Measurements from ENCODE around the gene ITGA5.

Gene ITGA5

DNA sequence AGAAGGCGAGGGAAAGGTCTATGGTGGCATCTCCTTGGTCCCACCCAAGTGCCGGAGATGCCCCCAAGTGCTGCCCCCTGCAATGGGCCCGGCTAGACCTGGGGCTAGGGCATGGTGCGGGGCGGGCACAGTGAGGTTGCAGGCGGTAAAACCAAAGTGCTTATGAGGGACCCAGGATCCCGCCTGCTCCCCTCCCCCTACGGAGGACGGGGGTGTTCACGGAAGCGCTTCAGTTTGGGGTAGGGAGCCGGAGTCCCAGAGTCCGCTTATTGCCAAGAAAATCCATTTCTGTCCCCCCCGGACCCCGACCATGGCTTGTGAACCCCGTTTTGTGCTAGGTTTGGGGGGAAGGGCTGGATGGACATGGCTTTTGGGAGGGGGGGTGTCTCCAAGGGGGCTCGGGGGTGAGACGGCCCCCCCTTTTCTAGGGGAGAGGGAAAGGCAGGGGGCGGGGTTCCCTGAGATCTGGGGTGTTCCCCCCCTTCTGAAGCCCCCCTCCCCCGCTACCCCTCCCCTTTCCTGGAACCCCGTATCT lies 49.4 kb downstream of the ITGA5 start:
- Histone ChIP-seq H2BK120ac (ENCODE audit: low read depth, low read length) (no peak overlapping the region), H2BK5ac (ENCODE audit: low read length) (no peak overlapping the region)
- WGBS (ENCODE audit: extremely low coverage, insufficient coverage, low lambda C conversion rate) = no CpG with 5 or more reads among the region's 21 CpGs

DNA sequence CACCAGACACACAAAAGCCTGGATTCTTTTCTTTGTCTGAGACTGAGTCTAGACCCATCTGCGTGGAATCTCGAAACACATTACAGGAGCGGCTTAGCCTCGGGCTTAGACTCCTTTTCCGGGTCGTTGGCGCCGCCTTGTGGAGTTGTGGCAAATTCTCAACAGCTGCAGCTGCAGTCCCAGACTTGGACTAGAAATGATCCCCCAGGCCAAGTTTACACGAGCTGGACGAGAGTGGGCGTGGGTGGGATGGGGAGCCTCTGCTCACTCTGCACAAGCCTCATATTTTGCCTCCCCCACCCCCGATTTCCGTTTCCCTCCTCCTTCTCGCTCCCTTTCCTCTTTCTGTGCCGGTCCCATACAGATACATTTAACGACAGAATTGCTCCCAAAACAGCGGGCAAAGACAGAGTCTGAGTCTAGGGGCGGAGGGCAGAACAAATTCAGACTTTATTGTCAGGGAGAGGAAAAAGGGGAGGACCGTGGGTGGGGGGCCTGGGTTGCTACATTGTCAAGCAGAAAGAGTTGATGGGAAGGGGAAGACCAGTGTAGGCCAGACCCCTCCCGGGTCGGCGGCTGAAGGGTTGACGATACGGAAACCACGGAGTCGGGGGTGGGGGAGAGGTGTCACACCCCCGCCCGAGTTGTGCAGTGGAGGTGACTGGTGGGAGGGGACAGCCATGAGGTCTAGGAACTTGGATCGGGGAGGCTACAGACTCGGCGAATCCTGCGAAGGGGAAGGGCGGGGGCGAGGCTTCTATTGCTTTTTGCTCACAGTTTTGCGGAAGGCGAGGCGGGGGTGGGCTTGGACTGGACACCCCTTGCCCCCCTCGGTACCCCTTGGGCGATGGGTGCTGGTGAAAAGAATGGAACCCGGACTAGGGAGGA lies 50.1 kb downstream of the ITGA5 start:
- WGBS (ENCODE audit: extremely low coverage, insufficient coverage, low lambda C conversion rate) = no CpG with 5 or more reads among the region's 40 CpGs
- Histone ChIP-seq H3K27ac (ENCODE audit: low read depth, low read length) (no peak overlapping the region), H3K4me3 (ENCODE audit: low read length) (no peak overlapping the region)

More for the DNA sequence above, 49.4 kb downstream of the ITGA5 start:
- peak overlapping the region; percentile 35 for H3K9ac ChIP-seq (ENCODE audit: low read length)
- H3K79me1 ChIP-seq (ENCODE audit: low read length) = no peaks in the 10 kb centered on the region
- H3K4me1 ChIP-seq (ENCODE audit: control insufficient read depth, low read depth, low read length) = peaks cover 6% of the 10 kb centered on the region
- H3K79me2 ChIP-seq (ENCODE audit: control insufficient read depth, insufficient read depth, low read length) = no peaks in the 10 kb centered on the region
- H3K36me3 ChIP-seq (ENCODE audit: control insufficient read depth, insufficient read depth, low read length) = no peaks in the 10 kb centered on the region
- no peak overlapping the region for H2BK15ac ChIP-seq (replicated peaks; ENCODE audit: low read depth)
- peak overlapping the region; percentile 49 for H3K4me2 ChIP-seq (ENCODE audit: low read length)
- no peak for DNase-seq
- H3K18ac ChIP-seq (ENCODE audit: low read length) = peak overlapping the region; percentile 41
- H2AK5ac ChIP-seq (ENCODE audit: low read length) = no peak overlapping the region
- H3K27me3 ChIP-seq (ENCODE audit: insufficient read depth, low read length, poor library complexity) = no peaks in the 10 kb centered on the region
- peak overlapping the region; percentile 74 for H3K56ac ChIP-seq (ENCODE audit: low read length)
- no peak overlapping the region for H3K27ac ChIP-seq (ENCODE audit: low read depth, low read length)
- H3K23ac ChIP-seq (ENCODE audit: low read length) = no peak overlapping the region
- H4K8ac ChIP-seq (ENCODE audit: low read depth, low read length) = no peak overlapping the region
- H4K5ac ChIP-seq (ENCODE audit: low read length) = no peak overlapping the region
- H3K4ac ChIP-seq (ENCODE audit: low read depth, low read length) = no peak overlapping the region
- no peak overlapping the region for H3K4me3 ChIP-seq (ENCODE audit: low read length)

DNA sequence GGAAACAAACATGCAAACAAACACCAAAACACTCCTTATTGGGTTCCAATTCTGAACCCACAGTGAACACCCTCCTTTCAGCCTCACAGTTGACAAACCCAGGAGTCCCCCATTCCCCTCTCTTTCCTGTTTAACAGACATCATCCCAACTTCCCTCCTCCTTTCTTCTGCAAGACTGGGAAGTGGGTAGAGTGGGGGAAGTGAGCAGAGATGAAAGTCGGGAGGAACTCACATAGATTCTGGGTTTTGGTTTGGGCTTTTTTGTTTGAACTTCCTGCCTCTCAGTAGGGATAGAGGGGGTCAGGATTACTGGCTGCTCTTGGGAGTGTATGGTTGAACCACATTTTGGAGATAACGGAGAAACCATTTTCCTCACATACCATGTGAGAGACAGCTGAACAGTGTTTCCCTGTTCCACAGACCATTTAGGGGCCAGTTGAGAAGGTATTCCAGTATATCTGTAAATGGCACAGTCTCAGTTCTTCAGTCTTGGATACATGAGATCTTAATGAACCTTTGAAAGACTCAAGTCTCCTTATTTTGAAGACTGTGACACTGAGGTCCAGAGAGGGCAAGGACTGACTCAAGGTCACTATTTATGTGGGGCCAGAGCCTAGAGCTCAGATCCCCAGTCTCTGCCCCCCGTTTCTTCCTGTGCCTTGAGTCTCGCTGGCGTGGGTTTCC lies 50.9 kb downstream of the ITGA5 start:
- no peak overlapping the region for H4K8ac ChIP-seq (ENCODE audit: low read depth, low read length)
- H2BK15ac ChIP-seq (replicated peaks; ENCODE audit: low read depth) = no peak overlapping the region
- DNase-seq = no peak
- H3K27me3 ChIP-seq (ENCODE audit: insufficient read depth, low read length, poor library complexity) = no peaks in the 10 kb centered on the region
- no peaks in the 10 kb centered on the region for H3K36me3 ChIP-seq (ENCODE audit: control insufficient read depth, insufficient read depth, low read length)
- H4K5ac ChIP-seq (ENCODE audit: low read length) = no peak overlapping the region
- H3K23ac ChIP-seq (ENCODE audit: low read length) = no peak overlapping the region
- no peak overlapping the region for H3K18ac ChIP-seq (ENCODE audit: low read length)
- H2BK5ac ChIP-seq (ENCODE audit: low read length) = no peak overlapping the region
- H3K9ac ChIP-seq (ENCODE audit: low read length) = no peak overlapping the region
- H3K4me1 ChIP-seq (ENCODE audit: control insufficient read depth, low read depth, low read length) = peaks cover 6% of the 10 kb centered on the region
- H2AK5ac ChIP-seq (ENCODE audit: low read length) = no peak overlapping the region
- no peak overlapping the region for H3K4me3 ChIP-seq (ENCODE audit: low read length)
- H3K79me2 ChIP-seq (ENCODE audit: control insufficient read depth, insufficient read depth, low read length) = no peaks in the 10 kb centered on the region
- no peaks in the 10 kb centered on the region for H3K79me1 ChIP-seq (ENCODE audit: low read length)
- H2BK120ac ChIP-seq (ENCODE audit: low read depth, low read length) = no peak overlapping the region
- H3K4ac ChIP-seq (ENCODE audit: low read depth, low read length) = no peak overlapping the region
- no peak overlapping the region for H3K4me2 ChIP-seq (ENCODE audit: low read length)
- no CpG with 5 or more reads among the region's 5 CpGs for WGBS (ENCODE audit: extremely low coverage, insufficient coverage, low lambda C conversion rate)
- H3K56ac ChIP-seq (ENCODE audit: low read length) = peak overlapping the region; percentile 6
- H3K27ac ChIP-seq (ENCODE audit: low read depth, low read length) = no peak overlapping the region

More for the DNA sequence above, 50.1 kb downstream of the ITGA5 start:
- H3K4me1 ChIP-seq (ENCODE audit: control insufficient read depth, low read depth, low read length) = peaks cover 6% of the 10 kb centered on the region
- no peaks in the 10 kb centered on the region for H3K27me3 ChIP-seq (ENCODE audit: insufficient read depth, low read length, poor library complexity)
- no peak overlapping the region for H2BK5ac ChIP-seq (ENCODE audit: low read length)
- peak overlapping the region; percentile 74 for H3K56ac ChIP-seq (ENCODE audit: low read length)
- no peak overlapping the region for H4K8ac ChIP-seq (ENCODE audit: low read depth, low read length)
- H2BK15ac ChIP-seq (replicated peaks; ENCODE audit: low read depth) = no peak overlapping the region
- H2BK120ac ChIP-seq (ENCODE audit: low read depth, low read length) = no peak overlapping the region
- peak; percentile 80 for DNase-seq
- H3K36me3 ChIP-seq (ENCODE audit: control insufficient read depth, insufficient read depth, low read length) = no peaks in the 10 kb centered on the region
- no peak overlapping the region for H3K23ac ChIP-seq (ENCODE audit: low read length)
- H3K9ac ChIP-seq (ENCODE audit: low read length) = peak overlapping the region; percentile 40
- H3K4me2 ChIP-seq (ENCODE audit: low read length) = peak overlapping the region; percentile 49
- no peak overlapping the region for H3K18ac ChIP-seq (ENCODE audit: low read length)
- no peak overlapping the region for H3K4ac ChIP-seq (ENCODE audit: low read depth, low read length)
- H2AK5ac ChIP-seq (ENCODE audit: low read length) = no peak overlapping the region
- no peak overlapping the region for H4K5ac ChIP-seq (ENCODE audit: low read length)
- no peaks in the 10 kb centered on the region for H3K79me2 ChIP-seq (ENCODE audit: control insufficient read depth, insufficient read depth, low read length)
- no peaks in the 10 kb centered on the region for H3K79me1 ChIP-seq (ENCODE audit: low read length)

DNA sequence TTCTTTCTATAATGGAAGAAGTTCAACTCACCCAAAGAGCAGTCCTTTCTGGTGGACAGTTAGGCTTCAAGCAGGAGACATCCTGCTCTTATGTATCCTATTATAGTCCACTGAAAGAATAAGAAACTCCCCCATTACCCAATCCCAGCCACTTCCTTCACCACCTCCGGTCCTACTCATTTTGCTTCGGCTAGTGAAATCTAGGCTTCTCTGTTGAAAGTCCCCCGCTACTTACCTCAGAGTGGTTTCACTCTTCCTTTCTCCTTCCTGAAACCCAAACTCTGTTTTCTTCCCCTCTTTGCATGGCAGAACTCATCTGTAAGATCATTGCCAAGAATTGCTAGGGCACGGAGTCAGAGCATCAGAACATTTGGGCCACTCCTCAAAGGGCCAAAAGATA lies 54.7 kb downstream of the ITGA5 start, which contains the start of gene GPR84:
Gene GPR84 (minus strand): TSS at position 74 of the 400 bp plus-strand sequence. CDS start 635 bp downstream, outside the sequence.
- no peak for DNase-seq
- no CpG with 5 or more reads among the region's 4 CpGs for WGBS (ENCODE audit: extremely low coverage, insufficient coverage, low lambda C conversion rate)

DNA sequence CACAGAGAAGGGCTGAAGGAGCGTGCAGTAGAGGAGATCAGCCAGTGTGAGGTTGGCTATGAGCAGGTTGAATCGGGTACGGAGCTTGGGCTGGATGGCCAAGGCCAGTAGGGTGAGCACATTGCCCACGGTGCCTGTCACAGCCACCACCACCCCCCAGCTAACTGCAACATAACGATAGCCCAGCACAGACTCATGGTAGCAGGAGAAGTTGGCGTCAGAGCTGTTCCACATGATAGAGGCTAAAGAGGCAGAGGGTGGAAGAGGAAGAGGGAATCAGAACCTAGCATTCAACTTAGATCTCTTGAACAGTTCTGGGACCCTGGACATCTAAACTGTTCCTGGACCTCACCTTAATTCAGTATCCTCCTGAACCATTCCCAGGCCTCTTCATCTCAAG lies 55.4 kb downstream of the ITGA5 start:
- Histone ChIP-seq H3K79me1 (ENCODE audit: low read length) (no peaks in the 10 kb centered on the region), H3K4me2 (ENCODE audit: low read length) (no peak overlapping the region), H3K56ac (ENCODE audit: low read length) (peak overlapping the region; percentile 3), H4K8ac (ENCODE audit: low read depth, low read length) (no peak overlapping the region), H3K27ac (ENCODE audit: low read depth, low read length) (no peak overlapping the region), H2AK5ac (ENCODE audit: low read length) (no peak overlapping the region), H3K79me2 (ENCODE audit: control insufficient read depth, insufficient read depth, low read length) (no peaks in the 10 kb centered on the region), H2BK120ac (ENCODE audit: low read depth, low read length) (no peak overlapping the region), H3K9ac (ENCODE audit: low read length) (no peak overlapping the region), H2BK5ac (ENCODE audit: low read length) (no peak overlapping the region), H3K4me3 (ENCODE audit: low read length) (no peak overlapping the region), H3K4ac (ENCODE audit: low read depth, low read length) (no peak overlapping the region), H4K5ac (ENCODE audit: low read length) (no peak overlapping the region), H3K36me3 (ENCODE audit: control insufficient read depth, insufficient read depth, low read length) (no peaks in the 10 kb centered on the region), H3K4me1 (ENCODE audit: control insufficient read depth, low read depth, low read length) (peaks cover 2% of the 10 kb centered on the region), H3K18ac (ENCODE audit: low read length) (no peak overlapping the region), H2BK15ac (replicated peaks; ENCODE audit: low read depth) (no peak overlapping the region), H3K23ac (ENCODE audit: low read length) (no peak overlapping the region), H3K27me3 (ENCODE audit: insufficient read depth, low read length, poor library complexity) (no peaks in the 10 kb centered on the region)
- no CpG with 5 or more reads among the region's 6 CpGs for WGBS (ENCODE audit: extremely low coverage, insufficient coverage, low lambda C conversion rate)
- no peak for DNase-seq

More for the DNA sequence above, 54.7 kb downstream of the ITGA5 start, which contains the start of gene GPR84:
- Histone ChIP-seq H3K4ac (ENCODE audit: low read depth, low read length) (no peak within 1 kb of the TSS), H4K8ac (ENCODE audit: low read depth, low read length) (no peak within 1 kb of the TSS), H2BK5ac (ENCODE audit: low read length) (no peak within 1 kb of the TSS), H3K27ac (ENCODE audit: low read depth, low read length) (no peak within 1 kb of the TSS), H3K36me3 (ENCODE audit: control insufficient read depth, insufficient read depth, low read length) (no peaks in the 10 kb centered on the region), H3K79me2 (ENCODE audit: control insufficient read depth, insufficient read depth, low read length) (no peaks in the 10 kb centered on the region), H3K4me2 (ENCODE audit: low read length) (no peak within 1 kb of the TSS), H3K79me1 (ENCODE audit: low read length) (no peaks in the 10 kb centered on the region), H3K27me3 (ENCODE audit: insufficient read depth, low read length, poor library complexity) (no peaks in the 10 kb centered on the region), H3K4me1 (ENCODE audit: control insufficient read depth, low read depth, low read length) (peaks cover 3% of the 10 kb centered on the region), H2AK5ac (ENCODE audit: low read length) (no peak within 1 kb of the TSS), H4K5ac (ENCODE audit: low read length) (no peak within 1 kb of the TSS), H2BK15ac (replicated peaks; ENCODE audit: low read depth) (no peak within 1 kb of the TSS), H3K56ac (ENCODE audit: low read length) (peak within 1 kb of the TSS; percentile 3), H2BK120ac (ENCODE audit: low read depth, low read length) (no peak within 1 kb of the TSS), H3K9ac (ENCODE audit: low read length) (no peak within 1 kb of the TSS), H3K23ac (ENCODE audit: low read length) (no peak within 1 kb of the TSS), H3K18ac (ENCODE audit: low read length) (no peak within 1 kb of the TSS), H3K4me3 (ENCODE audit: low read length) (no peak within 1 kb of the TSS)
